Astrocyte of the hippocampus (primary cell): ENCODE measurements around the gene COBL.

Experiments
- DNase-seq: peaks from one replicate; pipeline ENCODE4 v3.0.0; 2011; ENCODE audit warnings: low read depth, low spot score

The COBL gene

DNA sequence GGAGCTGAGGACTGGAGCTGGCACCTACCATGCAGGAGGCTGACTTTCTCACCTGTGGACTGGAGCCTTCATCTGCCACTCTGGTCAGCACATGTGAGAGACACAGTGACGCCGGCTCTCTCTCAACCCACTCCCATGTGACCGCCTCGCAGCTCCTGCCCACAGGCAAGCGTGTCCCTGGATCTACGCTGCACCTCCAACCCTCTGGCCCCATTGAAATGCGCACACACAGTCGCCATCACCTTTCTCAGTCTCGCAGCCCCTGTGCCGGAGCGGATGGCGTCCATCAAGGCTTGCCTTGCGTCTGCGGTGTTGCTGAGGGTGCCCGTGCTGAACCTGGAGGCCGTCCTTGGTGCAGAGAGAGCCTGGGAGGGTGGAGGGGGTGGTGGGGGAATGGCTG is 291.7 kb downstream of the COBL start:
- DNase-seq = no peak

DNA sequence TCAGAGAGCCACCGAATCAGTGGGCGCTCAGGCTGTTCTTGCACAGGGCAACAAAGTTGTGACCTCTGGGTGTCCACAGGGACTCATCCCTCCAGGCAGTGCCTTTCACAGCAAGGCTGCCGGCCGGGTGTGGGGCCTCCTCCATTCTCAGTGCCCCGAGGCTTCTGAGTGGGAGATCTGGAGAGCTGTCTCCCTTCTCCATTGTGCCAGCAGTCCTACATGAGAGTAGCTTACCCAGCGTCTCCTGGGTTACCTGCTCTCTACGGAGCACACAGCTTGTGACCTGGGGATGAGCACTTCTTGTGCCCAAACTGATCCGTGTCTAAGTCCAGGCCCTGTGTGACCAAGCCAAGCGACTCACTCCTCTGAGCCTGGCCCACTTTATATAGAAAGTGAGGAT is 293.1 kb downstream of the COBL start:
- no peak for DNase-seq

DNA sequence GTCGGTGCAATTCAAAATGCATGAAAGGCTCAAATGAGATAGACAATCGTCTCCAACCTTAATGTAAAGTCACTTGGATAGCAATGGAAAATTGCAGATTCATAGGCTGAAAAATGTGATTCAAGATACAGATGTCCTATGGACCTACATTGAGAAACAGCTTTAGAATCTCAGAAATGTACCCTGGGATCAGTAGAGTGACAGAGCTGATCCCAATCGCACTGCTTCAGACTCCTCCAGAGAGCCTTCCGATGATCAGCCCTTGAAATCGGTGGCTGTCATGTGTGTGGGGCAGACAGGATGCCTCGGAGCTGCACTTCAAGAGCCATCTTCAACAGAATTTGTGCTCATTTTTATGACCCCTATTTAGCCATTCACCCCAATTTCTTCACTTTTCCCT is 293.8 kb downstream of the COBL start:
- no peak for DNase-seq

DNA sequence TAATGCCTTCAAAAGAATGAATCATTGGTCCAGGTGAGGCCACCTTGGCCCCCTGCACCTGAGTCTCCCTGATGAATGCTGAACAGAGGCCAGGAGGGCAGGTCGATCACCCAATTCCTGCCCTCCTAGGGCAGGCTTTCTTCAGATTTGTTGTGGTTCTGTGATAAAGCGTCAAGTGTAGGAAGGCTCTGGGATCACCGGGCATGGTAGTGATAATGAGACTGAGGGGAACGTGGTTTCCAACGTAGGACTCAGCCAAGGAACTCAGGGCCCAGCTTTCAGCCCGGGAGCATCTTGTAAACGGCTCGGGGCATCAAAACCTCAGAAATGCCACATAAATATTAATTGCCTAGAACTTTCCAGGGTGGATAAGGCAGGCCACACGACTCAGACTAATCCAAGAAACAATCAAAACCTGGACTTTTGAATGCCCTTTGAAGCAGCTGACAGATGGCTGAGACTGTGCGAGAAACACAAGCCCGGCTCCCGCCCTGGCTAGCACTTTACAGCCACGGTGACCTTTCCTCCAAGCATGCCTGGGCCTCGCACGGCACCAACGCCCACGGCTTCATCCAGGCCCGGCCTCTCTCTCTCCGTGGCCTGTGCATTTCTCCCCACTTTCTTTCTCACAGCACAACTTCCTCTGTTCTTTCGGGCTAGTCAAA is 294.6 kb downstream of the COBL start:
- DNase-seq = peak; percentile 29

- no peak for DNase-seq
Measured at GRCh38 chr7:51020944-51021343, 295.7 kb downstream of the COBL start.

DNA sequence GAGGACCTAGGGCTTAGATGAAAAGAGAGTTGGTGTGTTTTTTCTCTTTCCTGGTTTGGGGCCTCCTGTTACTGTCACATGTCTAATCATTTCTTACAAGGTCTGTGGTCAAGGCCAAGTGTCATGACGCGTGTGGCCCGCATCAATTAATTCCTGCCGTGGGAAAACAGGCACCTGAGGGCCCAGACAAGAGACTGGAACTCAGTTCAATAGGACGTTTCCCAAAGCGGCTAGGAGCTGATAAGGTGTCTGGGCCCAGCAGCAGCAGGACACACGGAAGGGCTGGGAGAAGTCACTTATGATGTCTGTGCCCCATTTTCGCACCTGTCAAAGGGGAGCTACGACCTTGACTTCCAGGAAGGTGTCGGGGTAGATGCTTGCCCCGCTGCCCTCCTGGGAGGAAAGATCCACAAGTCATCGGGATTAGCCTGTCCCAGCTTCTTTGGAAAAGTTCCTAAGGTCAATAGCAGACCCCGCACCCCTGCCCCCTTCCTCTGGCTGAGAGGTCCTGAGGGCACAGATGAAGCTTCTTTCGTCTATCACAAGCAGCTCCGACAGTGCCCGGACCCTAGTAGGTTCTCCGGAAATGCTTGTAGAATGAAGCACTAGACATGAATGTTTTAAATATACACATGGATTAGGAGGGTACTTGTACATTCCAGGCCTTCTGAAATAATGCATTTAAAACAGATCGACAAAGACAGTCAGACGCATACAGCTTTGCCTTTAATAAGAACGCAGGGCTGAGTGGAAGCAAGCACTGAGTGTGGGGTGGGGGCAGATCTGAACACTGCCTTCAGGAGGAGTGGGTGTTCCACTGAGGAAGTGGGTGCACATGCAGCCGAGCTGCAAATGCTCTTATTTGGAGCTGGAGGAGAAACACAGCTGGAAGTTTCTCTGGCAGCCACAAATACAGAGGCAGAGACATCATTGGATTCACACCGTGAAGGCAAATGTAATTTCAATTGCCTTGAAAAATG is 296.4 kb downstream of the COBL start:
- no peak for DNase-seq

- peak; percentile 80 for DNase-seq
Measured at GRCh38 chr7:51019191-51019844, 297.3 kb downstream of the COBL start.

GRCh38 chr7:51017576-51018535 is 298.8 kb downstream of the COBL start:
- DNase-seq = no peak

- DNase-seq = no peak
Measured at GRCh38 chr7:51016546-51016945, 300.1 kb downstream of the COBL start.

- no peak for DNase-seq
Measured at GRCh38 chr7:51015581-51015980, 301.0 kb downstream of the COBL start.

GRCh38 chr7:51014811-51015210 is 301.8 kb downstream of the COBL start:
- DNase-seq = no peak

DNA sequence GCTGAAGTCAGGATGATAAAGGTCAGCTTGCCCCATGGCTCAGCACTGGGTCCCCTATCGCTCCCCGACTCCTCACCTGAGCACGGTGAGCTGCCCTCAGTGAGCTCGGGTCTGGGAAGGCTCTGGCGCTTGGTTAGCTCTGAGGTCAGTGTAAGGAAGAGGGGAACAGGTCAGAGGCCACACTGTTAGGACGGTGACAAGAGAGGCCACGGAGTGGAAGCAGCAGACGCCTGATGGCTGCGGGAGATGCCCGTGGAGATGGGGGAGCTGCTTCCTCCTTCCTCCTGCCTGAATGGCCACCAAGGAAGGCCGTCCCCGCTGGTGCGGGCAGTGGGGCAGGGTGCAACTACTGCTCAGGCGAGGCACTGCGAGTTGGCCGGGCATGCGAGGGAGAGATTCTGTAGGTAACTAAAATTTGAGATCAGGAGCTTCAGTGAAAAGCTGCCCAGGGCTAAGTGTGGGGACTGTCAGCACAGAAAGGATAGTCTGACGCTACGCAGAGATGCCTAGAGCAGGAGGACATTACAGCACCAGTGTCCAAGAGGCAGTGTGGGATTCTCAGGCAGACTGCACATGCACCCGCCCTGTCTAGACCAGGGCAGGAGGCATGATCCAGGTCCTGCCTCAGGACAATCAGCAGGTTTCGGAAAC is 302.6 kb downstream of the COBL start:
- no peak for DNase-seq

GRCh38 chr7:51013218-51013786 is 303.3 kb downstream of the COBL start:
- DNase-seq = no peak

- DNase-seq = no peak
Measured at GRCh38 chr7:51012569-51013217, 303.9 kb downstream of the COBL start.

DNA sequence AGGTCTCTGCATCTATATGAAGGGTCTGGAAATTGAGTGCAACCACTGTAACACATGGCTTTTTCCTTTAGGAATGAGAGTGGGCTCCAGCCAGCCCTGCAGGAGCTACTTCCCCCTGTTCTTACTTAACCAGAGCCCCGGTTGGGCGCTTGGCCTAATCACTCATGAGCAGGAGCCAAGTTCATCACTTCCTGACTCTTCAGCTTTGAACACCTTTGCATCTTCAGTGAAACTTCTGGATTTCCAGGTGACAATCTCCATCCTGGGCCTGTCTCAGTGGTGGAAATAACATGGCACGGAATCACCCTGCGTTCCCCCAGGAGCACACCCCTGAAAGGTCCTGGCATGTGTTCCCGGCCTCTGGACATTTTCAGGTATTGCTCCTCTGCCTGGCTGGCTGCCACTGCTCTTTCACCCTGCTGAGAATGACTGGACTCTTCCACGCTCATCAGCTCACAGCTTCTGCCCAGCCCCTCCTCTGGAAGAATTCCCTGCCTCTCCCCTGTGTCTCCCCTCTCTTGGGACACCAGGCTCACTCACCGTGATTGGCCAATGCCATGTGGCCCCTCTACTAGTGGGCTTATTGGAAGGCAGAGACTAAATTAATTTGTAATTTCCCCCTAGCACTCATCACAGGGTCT is 304.8 kb downstream of the COBL start:
- no peak for DNase-seq

DNA sequence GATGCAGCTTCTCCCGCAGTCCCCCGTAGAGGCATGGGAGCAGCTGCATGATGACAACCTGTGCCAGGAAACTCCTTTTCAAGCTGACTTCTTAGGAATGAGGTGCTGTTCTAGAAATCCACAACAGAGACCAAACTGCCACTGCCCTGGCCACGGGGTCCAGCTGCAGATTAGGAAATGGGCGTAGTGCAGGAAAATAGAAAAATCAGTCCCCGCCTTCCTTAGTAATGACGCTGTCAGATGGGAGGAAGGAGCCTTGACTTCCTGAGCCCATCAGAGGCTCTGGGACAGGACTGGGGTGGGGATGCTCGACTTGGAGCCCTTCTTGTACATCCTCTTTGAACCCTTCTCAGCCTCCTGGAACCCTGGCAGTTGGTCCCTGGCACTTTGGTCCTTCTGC is 306.1 kb downstream of the COBL start:
- no peak for DNase-seq

- peak; percentile 56 for DNase-seq
Measured at GRCh38 chr7:51009716-51010496, 306.7 kb downstream of the COBL start.
